Ovary (tissue), 9 donors: ENCODE data around the gene UFD1. TPM values are rescaled to one million over a fixed set of nuclear protein-coding genes. Genes with fewer than 3 reads are reported as not detected.

ENCODE experiments used
- DNase-seq, 5 donors: peaks; one replicate each; pipeline ENCODE4 v3.0.0-alpha.2; 2019 to 2020
- H3K27ac ChIP-seq, 2 donors: fragments of 200-600 bp; one replicate each; pipeline versions ENCODE4 v1.5.1 to v1.8.0; 2019 to 2022
- H3K27me3 ChIP-seq: fragments of 200-600 bp; one replicate; pipeline ENCODE4 v1.8.0; 2022
- H3K36me3 ChIP-seq: fragments of 200-600 bp; sonication (generic); one replicate; pipeline ENCODE4 v1.5.1; 2019
- H3K4me1 ChIP-seq: one replicate; pipeline ENCODE4 v1.8.1; 2013; ENCODE audit warnings: mild to moderate bottlenecking, moderate library complexity; ENCODE audit not compliant: insufficient read depth
- H3K4me3 ChIP-seq: fragments of 200-600 bp; sonication (generic); one replicate; pipeline ENCODE4 v1.5.1; 2017
- H3K9me3 ChIP-seq, 2 donors: fragments of 200-600 bp in 1 of 2; sonication (generic) in 1 of 2; one replicate each; pipeline versions ENCODE4 v1.5.1 to v1.8.1; 2013 to 2019; ENCODE audit warnings: mild to moderate bottlenecking in 1 of 2, moderate library complexity in 1 of 2
- EP300 ChIP-seq: sonication (generic); formaldehyde crosslinking; IDR thresholded peaks from one replicate; pipeline ENCODE4 v1.6.1; 2017; ENCODE audit warnings: antibody characterized with exemption
- POLR2A ChIP-seq: fragments of 450-650 bp; IDR thresholded peaks from one replicate; pipeline ENCODE4 v1.6.1; 2017; ENCODE audit warnings: antibody characterized with exemption, mild to moderate bottlenecking, moderate library complexity
- WGBS, 3 donors: extraction: QIAGEN DNeasy Blood & Tissue Kit in 1 of 3; methylation state at CpG; one replicate each; pipeline versions ENCODE4 v1.1.5 to v1.1.7; 2013 to 2017; 5-methylcytosine and 5-hydroxymethylcytosine counted together
- intact Hi-C, 4 donors: fragments of 100-400 bp; cut with DNase I; formaldehyde crosslinking; loops; one replicate each; pipeline versions ENCODE4 v1.11.0 to v1.15.1; 2022 to 2023
- polyA plus RNA-seq, 2 donors: library from polyadenylated mRNA; stranded (reverse); fragments of 200-250 nt in 1 of 2; fragments of 350-450 nt in 1 of 2; fragmentation: Illumina TruSeq in 1 of 2; extraction: RNeasy Lipid Tissue Mini Kit (QIAGEN cat#74804) in 1 of 2; gene quantifications; one replicate each; pipeline ENCODE4 v1.2.3, GENCODE V29; 2013 to 2014
- total RNA-seq, 7 donors: library from RNA; depleted of rRNA in 2 of 7; stranded (reverse); fragments of >200 nt in 2 of 7; fragmentation: NEBNext Ultra II Directional in 3 of 7; extraction: Animal tissue kit (Norgen Biotek cat#: 25700) in 3 of 7; gene quantifications; one replicate each; pipeline versions ENCODE4 v1.1.0 to v1.2.4, GENCODE V29; 2016 to 2023
- TF ChIP-seq, protein P1 (sequence below), 3 donors: fragments of 450-650 bp in 2 of 3; fragments of 200-600 bp in 1 of 3; IDR thresholded peaks; one replicate each; pipeline versions ENCODE4 v1.5.1 to v1.8.0; 2016 to 2022; ENCODE audit warnings: antibody characterized with exemption in 3 of 3, mild to moderate bottlenecking in 1 of 3
- donor health status: DM: no; HTN: no; CAD: no; lungs with moderate emphysema.
- donor health status: DM: no; HTN: no; CAD: no.
- donor health status: Bipolar disorder and iron deficiency.
- donor health status: DM: yes; HTN: yes; CAD: no.
- donor health status: DM: no; HTN: no; CAD: no.
- donor health status: DM: yes; HTN: yes; CAD: no.

The UFD1 gene
- total and polyA plus RNA-seq, 9 donors: 19.9 to 84.5 (median 34.1) TPM

DNA sequence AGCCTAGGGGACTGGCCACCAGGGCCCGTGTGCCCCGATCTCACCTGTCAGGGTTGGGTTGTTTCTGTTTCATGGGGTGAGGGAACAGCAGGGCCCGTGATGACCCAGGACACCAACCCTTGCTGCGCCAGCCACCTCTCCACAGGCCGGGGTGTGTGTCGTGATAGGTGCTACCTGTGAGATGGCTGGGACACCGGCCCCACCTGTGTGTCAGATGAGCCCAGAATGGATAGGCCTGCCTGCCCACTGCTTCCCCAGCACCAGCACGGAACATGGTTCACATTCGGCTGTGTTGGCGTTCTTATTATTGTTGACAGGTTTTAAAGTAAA is 38.1 kb upstream of the UFD1 start:
- no peaks in the 10 kb centered on the region for H3K36me3 ChIP-seq
- H3K4me1 ChIP-seq: no peaks in the 10 kb centered on the region
- H3K9me3 ChIP-seq: no peaks in the 10 kb centered on the region
- intact Hi-C loops: no loop called here
- TF ChIP-seq POLR2A (no peak), EP300 (no peak)
- TF ChIP-seq, protein P1, sequence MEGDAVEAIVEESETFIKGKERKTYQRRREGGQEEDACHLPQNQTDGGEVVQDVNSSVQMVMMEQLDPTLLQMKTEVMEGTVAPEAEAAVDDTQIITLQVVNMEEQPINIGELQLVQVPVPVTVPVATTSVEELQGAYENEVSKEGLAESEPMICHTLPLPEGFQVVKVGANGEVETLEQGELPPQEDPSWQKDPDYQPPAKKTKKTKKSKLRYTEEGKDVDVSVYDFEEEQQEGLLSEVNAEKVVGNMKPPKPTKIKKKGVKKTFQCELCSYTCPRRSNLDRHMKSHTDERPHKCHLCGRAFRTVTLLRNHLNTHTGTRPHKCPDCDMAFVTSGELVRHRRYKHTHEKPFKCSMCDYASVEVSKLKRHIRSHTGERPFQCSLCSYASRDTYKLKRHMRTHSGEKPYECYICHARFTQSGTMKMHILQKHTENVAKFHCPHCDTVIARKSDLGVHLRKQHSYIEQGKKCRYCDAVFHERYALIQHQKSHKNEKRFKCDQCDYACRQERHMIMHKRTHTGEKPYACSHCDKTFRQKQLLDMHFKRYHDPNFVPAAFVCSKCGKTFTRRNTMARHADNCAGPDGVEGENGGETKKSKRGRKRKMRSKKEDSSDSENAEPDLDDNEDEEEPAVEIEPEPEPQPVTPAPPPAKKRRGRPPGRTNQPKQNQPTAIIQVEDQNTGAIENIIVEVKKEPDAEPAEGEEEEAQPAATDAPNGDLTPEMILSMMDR (IDR thresholded peaks at IDR 0.05): no peak
- no peak for DNase-seq
- 86 to 94% (median 91%) methylated on average over 10 of the region's 10 CpGs for WGBS, 3 donors
- no peaks in the 10 kb centered on the region for H3K27me3 ChIP-seq
- no peak overlapping the region for H3K4me3 ChIP-seq
- no peak overlapping the region for H3K27ac ChIP-seq

GRCh38 chr22:19516378-19517170 is 37.6 kb upstream of the UFD1 start:
- no peaks in the 10 kb centered on the region for H3K27me3 ChIP-seq
- DNase-seq: no peak
- H3K4me1 ChIP-seq: no peaks in the 10 kb centered on the region
- no peak for TF ChIP-seq EP300
- TF ChIP-seq, protein P1 (IDR thresholded peaks at IDR 0.05): no peak
- intact Hi-C loops: no loop called here
- 91 to 97% (median 93%) methylated on average over 13 to 19 of the region's 19 CpGs for WGBS, 3 donors
- H3K9me3 ChIP-seq: no peaks in the 10 kb centered on the region
- H3K4me3 ChIP-seq: no peak overlapping the region
- H3K27ac ChIP-seq: no peak overlapping the region
- no peaks in the 10 kb centered on the region for H3K36me3 ChIP-seq

- no peaks in the 10 kb centered on the region for H3K4me1 ChIP-seq
- no peaks in the 10 kb centered on the region for H3K36me3 ChIP-seq
- TF ChIP-seq EP300: no peak
- no peak for TF ChIP-seq POLR2A
- TF ChIP-seq, protein P1 (IDR thresholded peaks at IDR 0.05): no peak
- intact Hi-C loops: no loop called here
- H3K4me3 ChIP-seq: no peak overlapping the region
- WGBS, 3 donors: 96% methylated on average over 12 of the region's 12 CpGs
- DNase-seq: no peak
- no peaks in the 10 kb centered on the region for H3K27me3 ChIP-seq
- no peak overlapping the region for H3K27ac ChIP-seq
- no peaks in the 10 kb centered on the region for H3K9me3 ChIP-seq
Measured at GRCh38 chr22:19515654-19516377, 36.8 kb upstream of the UFD1 start.

DNA sequence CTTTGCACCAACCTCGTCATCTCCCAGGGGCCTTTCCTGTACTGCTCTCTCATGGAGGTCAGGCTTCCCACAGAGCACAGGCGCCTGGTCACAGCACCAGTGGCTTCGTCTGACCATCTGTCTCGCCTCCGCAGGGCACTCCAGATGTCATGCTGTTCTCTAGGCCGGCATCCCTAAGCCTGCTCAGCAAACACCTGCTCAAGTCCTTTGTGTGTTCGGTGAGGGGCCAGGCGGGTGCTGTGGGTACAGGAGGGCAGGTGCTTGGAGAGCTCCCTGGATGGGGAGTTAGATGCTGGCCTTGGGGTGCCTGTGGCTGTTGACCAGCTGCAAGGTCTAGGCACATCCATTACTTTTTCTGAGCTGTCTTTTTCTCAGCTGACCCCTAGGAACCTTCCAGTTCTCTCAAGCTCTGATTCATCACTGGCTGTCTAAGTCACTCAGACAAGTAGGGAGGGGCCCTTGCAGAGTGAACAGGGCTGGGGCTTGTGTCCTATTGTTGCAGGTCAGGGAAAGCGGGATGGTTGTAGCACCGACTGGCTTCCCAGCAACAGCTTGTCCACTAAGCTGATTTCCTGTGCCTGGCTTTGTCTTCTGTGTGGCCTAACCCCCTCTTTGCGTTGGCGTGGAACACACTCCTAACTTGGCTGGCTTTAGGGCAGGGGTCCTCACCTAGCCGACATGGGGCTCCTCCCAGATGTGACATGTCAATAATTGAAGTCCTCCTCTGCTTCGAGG is 36.0 kb upstream of the UFD1 start:
- no peaks in the 10 kb centered on the region for H3K4me1 ChIP-seq
- H3K4me3 ChIP-seq: no peak overlapping the region
- 92 to 94% (median 92%) methylated on average over 14 of the region's 14 CpGs for WGBS, 3 donors
- DNase-seq: no peak
- intact Hi-C loops: no loop called here
- H3K9me3 ChIP-seq: no peaks in the 10 kb centered on the region
- no peak overlapping the region for H3K27ac ChIP-seq
- H3K27me3 ChIP-seq: no peaks in the 10 kb centered on the region
- no peaks in the 10 kb centered on the region for H3K36me3 ChIP-seq
- TF ChIP-seq, protein P1 (IDR thresholded peaks at IDR 0.05): no peak
- TF ChIP-seq POLR2A: no peak
- no peak for TF ChIP-seq EP300
